Measurements from ENCODE around the gene IL5RA.

Gene IL5RA, protein sequence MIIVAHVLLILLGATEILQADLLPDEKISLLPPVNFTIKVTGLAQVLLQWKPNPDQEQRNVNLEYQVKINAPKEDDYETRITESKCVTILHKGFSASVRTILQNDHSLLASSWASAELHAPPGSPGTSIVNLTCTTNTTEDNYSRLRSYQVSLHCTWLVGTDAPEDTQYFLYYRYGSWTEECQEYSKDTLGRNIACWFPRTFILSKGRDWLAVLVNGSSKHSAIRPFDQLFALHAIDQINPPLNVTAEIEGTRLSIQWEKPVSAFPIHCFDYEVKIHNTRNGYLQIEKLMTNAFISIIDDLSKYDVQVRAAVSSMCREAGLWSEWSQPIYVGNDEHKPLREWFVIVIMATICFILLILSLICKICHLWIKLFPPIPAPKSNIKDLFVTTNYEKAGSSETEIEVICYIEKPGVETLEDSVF

DNA sequence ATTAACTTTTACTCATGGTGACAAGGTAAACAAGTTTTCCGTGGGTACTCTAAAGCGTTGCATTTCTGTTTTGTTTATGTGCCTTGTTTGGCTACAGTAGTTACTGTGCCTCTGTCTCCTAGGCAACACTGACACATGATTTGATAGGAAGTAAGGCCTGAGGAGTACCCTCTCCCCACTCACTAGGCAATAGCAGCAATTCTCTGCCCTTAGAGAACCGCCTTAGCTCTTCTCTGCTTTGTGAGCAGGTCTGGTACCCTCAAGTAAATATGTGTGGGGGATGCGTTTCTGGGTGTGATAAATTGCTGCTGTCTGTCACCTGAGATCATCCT lies at the start of gene IL5RA:
IL5RA (minus strand) TSS at position 76 of the 332 bp plus-strand sequence. CDS start 5,390 bp downstream, outside the sequence.
- no peaks in the 10 kb centered on the region for H3K27me3 ChIP-seq (ENCODE audit: insufficient read depth, low read length)
- H3K4me1 ChIP-seq (ENCODE audit: insufficient read depth, low read length): 0 out of 2 replicates have a peak, but pooled peaks cover 11% of the 10 kb centered on the region
- H3K9me3 ChIP-seq (ENCODE audit: insufficient read depth, low read depth, low read length): no peaks in the 10 kb centered on the region
- no peak within 1 kb of the TSS for H3K27ac ChIP-seq (ENCODE audit: low read length)
- H3K9ac ChIP-seq (ENCODE audit: low read depth, low read length): no peak within 1 kb of the TSS
- H3K36me3 ChIP-seq (ENCODE audit: insufficient read depth, low read depth, low read length): no peaks in the 10 kb centered on the region
- H3K4me3 ChIP-seq (ENCODE audit: low read length): no peak within 1 kb of the TSS

DNA sequence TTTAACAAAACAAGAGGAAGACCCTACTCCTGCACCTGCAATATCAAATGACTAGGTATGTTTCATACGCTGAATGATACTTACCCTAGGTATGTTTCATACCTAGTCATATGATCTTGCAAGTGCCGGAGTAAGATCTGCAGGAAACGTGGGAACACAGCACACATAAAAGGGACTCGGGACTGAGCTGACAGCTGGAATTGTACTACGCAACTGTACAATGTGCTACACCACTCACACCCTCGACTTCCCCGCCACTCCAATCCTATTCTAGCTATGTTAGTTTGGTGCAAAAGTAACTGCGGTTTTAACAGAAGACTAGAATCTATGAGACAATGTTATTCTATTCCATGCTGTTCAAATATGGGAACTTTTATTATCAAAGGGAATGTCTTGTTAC lies 47.3 kb upstream of the IL5RA start:
- Histone ChIP-seq H3K9me3 (ENCODE audit: insufficient read depth, low read depth, low read length) (no peaks in the 10 kb centered on the region), H3K4me1 (ENCODE audit: insufficient read depth, low read length) (no peaks in the 10 kb centered on the region), H3K9ac (ENCODE audit: low read depth, low read length) (no peak overlapping the region), H3K4me3 (ENCODE audit: low read length) (no peak overlapping the region), H3K36me3 (ENCODE audit: insufficient read depth, low read depth, low read length) (peaks cover 62% of the 10 kb centered on the region), H3K27ac (ENCODE audit: low read length) (no peak overlapping the region), H3K27me3 (ENCODE audit: insufficient read depth, low read length) (no peaks in the 10 kb centered on the region)

DNA sequence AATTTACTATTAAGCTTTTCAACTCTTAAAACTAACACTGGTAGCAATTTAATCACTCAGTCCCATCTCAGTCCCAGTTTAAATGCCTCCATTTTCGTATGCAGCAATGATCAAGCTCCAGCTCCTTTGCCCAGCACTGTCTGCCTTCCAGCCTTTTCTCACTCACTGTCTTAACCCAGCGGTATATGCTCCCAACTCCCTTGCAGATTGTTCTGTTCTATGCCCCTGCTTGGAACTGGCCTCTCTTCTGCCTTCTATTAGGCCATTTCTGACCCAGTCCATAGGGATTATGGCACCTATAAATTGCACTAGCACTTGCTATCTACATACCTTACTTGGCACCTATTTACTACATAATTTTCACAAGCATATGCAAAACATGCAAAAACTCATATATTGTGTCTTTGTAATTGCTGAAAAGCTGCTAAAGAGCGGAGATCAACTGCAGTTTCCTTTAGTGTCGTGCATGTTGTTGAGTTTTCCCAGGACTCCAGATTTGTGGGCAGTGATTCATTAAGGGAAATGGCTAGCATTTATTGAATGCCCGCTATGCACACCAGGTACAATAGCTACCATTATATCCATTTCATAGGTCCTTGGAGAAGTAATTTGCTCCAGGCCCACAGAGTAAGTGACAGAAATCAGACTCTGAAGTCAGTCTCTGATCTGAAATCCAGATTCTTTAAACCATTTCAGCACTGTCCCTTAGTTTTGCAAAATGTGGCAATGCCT lies 44.9 kb upstream of the IL5RA start:
- no peak overlapping the region for H3K9ac ChIP-seq (ENCODE audit: low read depth, low read length)
- H3K9me3 ChIP-seq (ENCODE audit: insufficient read depth, low read depth, low read length): no peaks in the 10 kb centered on the region
- no peak overlapping the region for H3K4me3 ChIP-seq (ENCODE audit: low read length)
- peaks cover 71% of the 10 kb centered on the region for H3K36me3 ChIP-seq (ENCODE audit: insufficient read depth, low read depth, low read length)
- H3K27me3 ChIP-seq (ENCODE audit: insufficient read depth, low read length): no peaks in the 10 kb centered on the region
- no peak overlapping the region for H3K27ac ChIP-seq (ENCODE audit: low read length)
- no peaks in the 10 kb centered on the region for H3K4me1 ChIP-seq (ENCODE audit: insufficient read depth, low read length)

DNA sequence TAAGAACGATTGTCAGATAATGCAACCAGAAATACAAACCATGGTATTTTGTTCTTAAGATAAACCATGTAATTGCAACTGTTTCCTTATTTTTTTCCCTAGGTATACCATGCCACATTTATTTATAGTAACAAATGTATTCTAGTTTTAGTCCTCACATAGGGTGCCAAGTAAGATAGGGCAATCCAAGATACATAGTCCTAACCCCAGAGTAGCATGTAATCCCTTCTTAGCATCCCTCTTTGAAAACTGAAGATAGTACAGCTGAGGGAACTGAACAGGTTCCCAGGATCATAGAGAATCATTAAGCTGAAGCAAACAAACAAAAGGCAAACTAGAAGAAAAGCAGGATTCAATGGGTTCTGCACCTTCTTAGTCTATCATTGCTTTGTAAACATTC lies 41.3 kb upstream of the IL5RA start:
- Histone ChIP-seq H3K4me1 (ENCODE audit: insufficient read depth, low read length) (no peaks in the 10 kb centered on the region), H3K9ac (ENCODE audit: low read depth, low read length) (no peak overlapping the region), H3K27me3 (ENCODE audit: insufficient read depth, low read length) (no peaks in the 10 kb centered on the region), H3K36me3 (ENCODE audit: insufficient read depth, low read depth, low read length) (peaks cover 100% of the 10 kb centered on the region), H3K4me3 (ENCODE audit: low read length) (no peak overlapping the region), H3K27ac (ENCODE audit: low read length) (no peak overlapping the region), H3K9me3 (ENCODE audit: insufficient read depth, low read depth, low read length) (no peaks in the 10 kb centered on the region)

DNA sequence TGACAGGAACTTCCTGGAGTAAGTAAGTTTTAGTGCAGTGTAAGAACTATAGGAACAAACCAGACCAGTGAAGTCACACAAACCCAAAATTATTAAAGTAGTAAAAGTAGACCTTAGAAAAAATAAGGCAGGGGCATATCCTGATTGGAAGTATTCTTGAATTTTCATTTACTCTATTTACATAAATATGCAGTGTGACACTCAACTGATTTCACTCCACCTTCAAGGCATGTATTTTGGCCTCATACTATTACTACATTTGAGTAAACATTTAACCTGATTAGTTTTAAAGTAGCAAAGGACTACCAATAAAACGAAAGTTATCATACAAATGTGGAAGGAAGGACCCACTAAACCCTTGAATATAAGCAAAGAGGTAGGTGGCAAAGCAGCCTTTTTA lies 39.4 kb upstream of the IL5RA start:
- no peaks in the 10 kb centered on the region for H3K4me1 ChIP-seq (ENCODE audit: insufficient read depth, low read length)
- no peak overlapping the region for H3K4me3 ChIP-seq (ENCODE audit: low read length)
- H3K9ac ChIP-seq (ENCODE audit: low read depth, low read length): no peak overlapping the region
- H3K9me3 ChIP-seq (ENCODE audit: insufficient read depth, low read depth, low read length): no peaks in the 10 kb centered on the region
- no peaks in the 10 kb centered on the region for H3K27me3 ChIP-seq (ENCODE audit: insufficient read depth, low read length)
- no peak overlapping the region for H3K27ac ChIP-seq (ENCODE audit: low read length)
- H3K36me3 ChIP-seq (ENCODE audit: insufficient read depth, low read depth, low read length): peaks cover 98% of the 10 kb centered on the region

DNA sequence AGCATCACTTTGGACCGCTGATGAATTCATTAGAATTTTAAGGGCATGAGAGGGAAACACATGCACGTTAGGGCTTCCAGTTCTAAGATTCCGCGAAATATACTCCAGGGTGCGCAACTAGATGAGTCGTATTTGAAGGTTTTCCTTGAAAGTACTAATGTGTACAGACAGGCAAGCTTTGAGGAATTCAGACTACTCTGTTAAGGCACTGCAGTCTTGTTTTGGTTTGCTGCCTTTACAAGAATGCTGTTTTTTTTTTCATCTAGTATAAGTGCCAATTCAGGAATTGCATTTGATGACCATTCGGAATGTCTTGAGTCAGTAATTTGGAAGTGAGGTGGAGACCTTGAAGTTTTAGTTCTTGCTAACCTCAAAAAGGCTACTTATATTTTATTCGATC lies 35.7 kb upstream of the IL5RA start:
- Histone ChIP-seq H3K27me3 (ENCODE audit: insufficient read depth, low read length) (no peaks in the 10 kb centered on the region), H3K4me1 (ENCODE audit: insufficient read depth, low read length) (no peaks in the 10 kb centered on the region), H3K4me3 (ENCODE audit: low read length) (no peak overlapping the region), H3K9ac (ENCODE audit: low read depth, low read length) (no peak overlapping the region), H3K9me3 (ENCODE audit: insufficient read depth, low read depth, low read length) (no peaks in the 10 kb centered on the region), H3K27ac (ENCODE audit: low read length) (no peak overlapping the region), H3K36me3 (ENCODE audit: insufficient read depth, low read depth, low read length) (peaks cover 99% of the 10 kb centered on the region)

DNA sequence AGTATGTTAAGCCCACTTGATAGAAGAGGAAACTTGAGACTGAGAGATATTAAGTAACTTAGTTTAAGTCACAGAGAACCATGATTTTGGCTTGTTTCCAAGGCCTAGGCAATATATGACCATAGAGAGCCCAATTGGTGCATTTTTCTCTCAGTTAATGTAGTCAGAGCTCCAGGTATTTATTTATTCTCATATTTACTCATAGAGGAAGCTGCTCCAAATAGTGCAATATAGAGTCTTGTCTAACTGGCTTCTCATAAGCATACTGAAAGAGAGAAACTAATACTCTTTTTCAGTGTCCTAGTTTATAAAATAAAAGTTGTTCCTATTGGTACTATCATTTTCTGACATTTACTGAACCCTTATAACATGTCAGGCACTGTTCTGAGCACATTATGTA lies 31.8 kb upstream of the IL5RA start:
- no peaks in the 10 kb centered on the region for H3K9me3 ChIP-seq (ENCODE audit: insufficient read depth, low read depth, low read length)
- no peak overlapping the region for H3K4me3 ChIP-seq (ENCODE audit: low read length)
- H3K36me3 ChIP-seq (ENCODE audit: insufficient read depth, low read depth, low read length): peaks cover 99% of the 10 kb centered on the region
- no peak overlapping the region for H3K27ac ChIP-seq (ENCODE audit: low read length)
- no peaks in the 10 kb centered on the region for H3K4me1 ChIP-seq (ENCODE audit: insufficient read depth, low read length)
- no peaks in the 10 kb centered on the region for H3K27me3 ChIP-seq (ENCODE audit: insufficient read depth, low read length)
- H3K9ac ChIP-seq (ENCODE audit: low read depth, low read length): no peak overlapping the region

DNA sequence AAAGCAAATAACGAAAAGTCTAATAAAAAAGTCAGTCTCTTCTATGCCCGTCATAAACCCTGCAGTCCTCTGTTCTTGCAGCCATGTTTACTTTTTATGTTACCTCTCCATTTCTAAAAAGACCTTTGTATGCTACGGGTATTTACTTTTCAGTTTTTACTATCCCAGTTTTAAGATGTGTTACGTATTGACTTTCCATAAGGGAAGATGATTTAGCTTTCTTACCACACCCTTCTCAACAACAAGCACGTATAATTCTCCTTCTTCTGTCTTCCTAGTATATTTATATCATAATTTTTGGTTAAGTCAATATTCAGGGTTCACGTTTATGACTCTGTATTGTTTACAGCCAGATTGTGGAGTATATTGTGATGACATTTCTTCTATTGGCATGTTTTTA lies 27.4 kb upstream of the IL5RA start:
- Histone ChIP-seq H3K27me3 (ENCODE audit: insufficient read depth, low read length) (no peaks in the 10 kb centered on the region), H3K36me3 (ENCODE audit: insufficient read depth, low read depth, low read length) (peaks cover 81% of the 10 kb centered on the region), H3K4me1 (ENCODE audit: insufficient read depth, low read length) (no peaks in the 10 kb centered on the region), H3K9ac (ENCODE audit: low read depth, low read length) (no peak overlapping the region), H3K4me3 (ENCODE audit: low read length) (no peak overlapping the region), H3K9me3 (ENCODE audit: insufficient read depth, low read depth, low read length) (no peaks in the 10 kb centered on the region), H3K27ac (ENCODE audit: low read length) (no peak overlapping the region)

DNA sequence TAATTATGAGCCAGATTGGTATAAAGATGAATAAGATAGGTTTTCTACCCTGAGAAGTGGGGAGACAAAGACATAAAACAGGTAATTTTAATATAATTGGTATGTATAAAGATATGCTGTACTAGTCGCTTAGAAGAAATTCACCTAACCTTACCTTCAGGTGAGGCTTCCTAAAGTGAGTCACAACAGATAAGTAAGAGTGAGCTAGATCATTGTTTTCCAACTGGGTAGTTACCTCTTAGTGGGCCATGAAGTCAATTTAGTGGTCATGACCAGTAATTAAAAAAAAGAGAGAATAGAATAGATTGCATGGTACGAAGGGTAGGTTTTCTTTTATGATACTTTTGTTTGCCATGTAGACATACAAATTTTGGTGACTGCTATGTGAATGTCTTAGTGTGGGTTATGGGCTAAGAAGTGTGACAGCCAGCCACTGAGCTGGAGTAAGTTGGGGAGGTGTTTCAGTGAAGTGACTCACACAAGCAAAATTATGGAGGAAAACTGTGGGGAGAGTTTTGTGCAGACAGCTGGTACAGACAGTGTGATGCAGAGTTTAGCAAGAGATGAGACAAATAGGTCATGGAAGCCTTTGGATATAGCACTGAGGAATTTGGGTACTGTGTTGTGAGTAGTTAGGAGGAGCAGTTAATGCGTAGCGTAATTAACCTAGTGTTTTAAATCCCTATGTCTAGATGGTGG lies 24.7 kb upstream of the IL5RA start:
- no peaks in the 10 kb centered on the region for H3K9me3 ChIP-seq (ENCODE audit: insufficient read depth, low read depth, low read length)

DNA sequence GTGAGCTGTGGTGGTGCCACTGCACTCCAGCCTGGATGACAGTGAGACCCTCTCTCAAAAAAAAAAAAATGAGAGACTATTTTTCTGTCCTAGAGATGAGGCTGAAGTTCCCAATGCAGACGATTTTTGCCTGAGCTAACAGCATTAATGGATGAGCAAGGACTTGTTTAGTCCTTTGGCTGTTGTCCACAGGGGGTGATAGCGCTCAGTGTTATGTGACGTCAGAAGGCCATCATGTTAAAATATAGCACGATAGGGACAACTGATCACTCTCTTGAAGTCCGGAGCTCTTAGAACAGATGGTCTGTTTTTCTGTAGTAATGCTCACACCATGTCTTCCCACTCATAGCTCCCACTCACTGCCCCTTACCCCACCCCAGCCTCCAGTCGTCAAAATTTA lies 23.3 kb upstream of the IL5RA start:
- Histone ChIP-seq H3K27me3 (ENCODE audit: insufficient read depth, low read length) (no peaks in the 10 kb centered on the region), H3K27ac (ENCODE audit: low read length) (no peak overlapping the region), H3K36me3 (ENCODE audit: insufficient read depth, low read depth, low read length) (peaks cover 70% of the 10 kb centered on the region), H3K4me1 (ENCODE audit: insufficient read depth, low read length) (no peaks in the 10 kb centered on the region), H3K9me3 (ENCODE audit: insufficient read depth, low read depth, low read length) (no peaks in the 10 kb centered on the region), H3K9ac (ENCODE audit: low read depth, low read length) (no peak overlapping the region), H3K4me3 (ENCODE audit: low read length) (no peak overlapping the region)

More for the DNA sequence above, 24.7 kb upstream of the IL5RA start:
- H3K36me3 ChIP-seq (ENCODE audit: insufficient read depth, low read depth, low read length): peaks cover 70% of the 10 kb centered on the region
- H3K27ac ChIP-seq (ENCODE audit: low read length): no peak overlapping the region
- H3K27me3 ChIP-seq (ENCODE audit: insufficient read depth, low read length): no peaks in the 10 kb centered on the region
- H3K4me3 ChIP-seq (ENCODE audit: low read length): no peak overlapping the region
- H3K4me1 ChIP-seq (ENCODE audit: insufficient read depth, low read length): no peaks in the 10 kb centered on the region
- no peak overlapping the region for H3K9ac ChIP-seq (ENCODE audit: low read depth, low read length)

DNA sequence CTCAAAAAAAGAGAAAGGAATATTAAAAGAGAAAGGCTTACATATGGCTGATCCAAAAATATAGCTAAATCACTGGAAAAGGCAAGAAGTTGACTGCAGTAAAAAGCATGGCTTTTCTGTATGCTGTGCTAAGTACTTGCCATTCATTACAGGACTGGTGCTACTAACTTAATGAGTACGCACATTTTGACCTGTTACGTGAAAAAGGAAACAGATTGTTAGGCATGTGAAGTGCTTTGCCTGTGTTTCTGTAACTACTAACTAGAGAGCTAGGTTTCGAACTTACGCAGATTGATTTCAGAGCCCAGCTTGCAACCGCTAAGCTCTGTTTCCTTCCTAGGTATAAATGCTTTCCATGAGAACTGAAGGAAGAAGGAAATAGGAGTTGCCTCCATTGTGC lies 19.4 kb upstream of the IL5RA start:
- Histone ChIP-seq H3K9ac (ENCODE audit: low read depth, low read length) (no peak overlapping the region), H3K27ac (ENCODE audit: low read length) (no peak overlapping the region), H3K9me3 (ENCODE audit: insufficient read depth, low read depth, low read length) (no peaks in the 10 kb centered on the region), H3K4me3 (ENCODE audit: low read length) (no peak overlapping the region), H3K27me3 (ENCODE audit: insufficient read depth, low read length) (no peaks in the 10 kb centered on the region), H3K36me3 (ENCODE audit: insufficient read depth, low read depth, low read length) (peaks cover 44% of the 10 kb centered on the region), H3K4me1 (ENCODE audit: insufficient read depth, low read length) (peaks cover 6% of the 10 kb centered on the region; the same call in 1 of the 2 replicates)

All from iPS-20b (cell line).